T-cell (primary cell): ENCODE results near the gene TRPM3. TPM values are rescaled to one million over a fixed set of nuclear protein-coding genes. Genes with fewer than 3 reads are reported as not detected.

Experiments used
- ATAC-seq, 4 experiments: fragments of 200-7000 bp in 3 of 4; fragments of 150-1000 bp in 1 of 4; cut with Tn5 transposase; replicated peaks in 1 of 4; 1 replicate in 3 of 4; 2 replicates in 1 of 4; pipeline ENCODE4 v1.10.0; 2021; ENCODE audit warnings: moderate library complexity in 3 of 4, mild to moderate bottlenecking in 2 of 4, moderate number of reproducible peaks in 1 of 4
- CTCF ChIA-PET, 2 donors: fragments of 300-600 bp; sonication (Branson Sonifier 250); formaldehyde crosslinking; loops; one replicate each; lab custom pipeline; 2022; ENCODE audit warnings: antibody characterized with exemption in 2 of 2; lab: Charles Lee
- POLR2A ChIA-PET, 2 donors: fragments of 300-600 bp; sonication (Branson Sonifier 250); formaldehyde crosslinking; loops; one replicate each; lab custom pipeline; 2022; ENCODE audit warnings: antibody characterized with exemption in 2 of 2; lab: Charles Lee
- DNase-seq, 35 experiments: peaks; one replicate each; pipeline versions ENCODE4 v3.0.0 to v3.0.0-alpha.2; 2013 to 2023
- H3K27ac ChIP-seq: one replicate; pipeline ENCODE4 v1.5.1; 2013; ENCODE audit warnings: low read length
- H3K27me3 ChIP-seq, 2 experiments: replicated peaks in 1 of 2; 1 replicate in 1 of 2; 2 replicates in 1 of 2; pipeline versions ENCODE4 v1.6.1 to v1.7.0; 2013; ENCODE audit warnings: low read length in 1 of 2, mixed read lengths in 1 of 2; ENCODE audit not compliant: control insufficient read depth in 2 of 2, insufficient read depth in 2 of 2; ENCODE audit errors: extremely low read depth in 1 of 2
- H3K36me3 ChIP-seq, 2 donors: 1 replicate in 1 of 2; 2 replicates in 1 of 2; pipeline versions ENCODE4 v1.6.1 to v1.7.0; 2013; ENCODE audit warnings: low read length in 1 of 2; ENCODE audit not compliant: control insufficient read depth in 2 of 2, insufficient read depth in 1 of 2; ENCODE audit errors: extremely low read depth in 1 of 2
- H3K4me1 ChIP-seq, 2 experiments: 1 replicate in 1 of 2; 2 replicates in 1 of 2; pipeline versions ENCODE4 v1.6.1 to v1.7.0; 2013; ENCODE audit warnings: low read length in 2 of 2, mixed read lengths in 1 of 2; ENCODE audit not compliant: insufficient read depth in 2 of 2, control insufficient read depth in 1 of 2; ENCODE audit errors: extremely low read depth in 1 of 2
- H3K4me3 ChIP-seq, 2 donors: 1 replicate in 1 of 2; 2 replicates in 1 of 2; pipeline versions ENCODE4 v1.5.1 to v1.7.0; 2013; ENCODE audit warnings: mild to moderate bottlenecking in 2 of 2, low read length in 1 of 2, moderate library complexity in 1 of 2; ENCODE audit not compliant: control insufficient read depth in 1 of 2; ENCODE audit errors: extremely low read depth in 1 of 2
- H3K9me3 ChIP-seq: 2 replicates; pipeline ENCODE4 v1.7.0; 2013
- H3K27ac Mint-ChIP-seq, 2 donors: one replicate each; pipeline ENCODE4 v1.8.0; 2020 to 2021; ENCODE audit warnings: mild to moderate bottlenecking in 2 of 2, mixed read lengths in 2 of 2
- H3K27me3 Mint-ChIP-seq, 2 donors: one replicate each; pipeline ENCODE4 v1.8.0; 2021 to 2022; ENCODE audit warnings: mixed read lengths in 2 of 2
- H3K36me3 Mint-ChIP-seq: one replicate; pipeline ENCODE4 v1.8.0; 2021; ENCODE audit warnings: mixed read lengths
- H3K4me1 Mint-ChIP-seq, 3 donors: one replicate each; pipeline ENCODE4 v1.8.0; 2020 to 2022; ENCODE audit warnings: mixed read lengths in 3 of 3, mild to moderate bottlenecking in 1 of 3
- H3K4me3 Mint-ChIP-seq, 3 donors: one replicate each; pipeline ENCODE4 v1.8.0; 2020 to 2022; ENCODE audit warnings: mild to moderate bottlenecking in 3 of 3, mixed read lengths in 3 of 3, moderate library complexity in 3 of 3
- H3K9me3 Mint-ChIP-seq, 3 donors: one replicate each; pipeline ENCODE4 v1.8.0; 2020 to 2022; ENCODE audit warnings: mixed read lengths in 3 of 3
- WGBS: methylation state at CpG from one replicate; pipeline ENCODE4 v1.1.5; 2013; ENCODE audit warnings: missing lambda C conversion rate; ENCODE audit not compliant: insufficient coverage; 5-methylcytosine and 5-hydroxymethylcytosine counted together
- total RNA-seq, 35 experiments: library from RNA in 6 of 35; stranded (reverse) in 6 of 35; fragments of 120-200 nt in 1 of 35; gene quantifications; one replicate each; pipeline versions ENCODE4 v1.2.1 to v1.2.4 and lab custom pipeline; 2013 to 2026

TRPM3 gene
- total RNA-seq, 5 donors from 2014 or later (not counting 1 experiment from before 2014, with no cell fraction given): not detected

DNA sequence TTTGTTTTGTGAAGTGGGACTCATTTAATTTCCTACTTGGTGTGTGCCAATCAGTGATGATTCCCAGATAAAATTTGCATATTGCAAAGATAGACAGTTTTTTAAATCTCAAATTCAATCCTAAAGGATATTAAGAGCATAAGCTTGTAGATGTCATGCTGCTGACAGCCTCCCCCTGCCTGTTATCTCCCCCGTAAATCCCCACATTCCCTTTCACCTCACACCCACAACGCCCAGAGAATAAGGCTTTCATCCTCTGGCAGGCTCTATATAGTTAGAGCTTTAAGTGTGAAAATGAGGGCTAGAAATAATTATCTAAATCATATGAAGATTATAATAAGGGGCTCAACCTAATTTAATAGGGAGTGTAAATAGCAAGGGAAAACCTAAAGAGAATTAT lies 265.0 kb downstream of the TRPM3 start:
- no peak for ATAC-seq
- Histone ChIP-seq H3K27ac (no peak overlapping the region), H3K4me3 (no peak overlapping the region), H3K27me3 (no peaks in the 10 kb centered on the region), H3K4me1 (no peaks in the 10 kb centered on the region), H3K9me3 (no peaks in the 10 kb centered on the region), H3K36me3 (no peaks in the 10 kb centered on the region)
- Mint-ChIP-seq H3K36me3 (no peaks in the 10 kb centered on the region), H3K4me1 (no peaks in the 10 kb centered on the region), H3K27ac (no peak overlapping the region), H3K4me3 (no peak overlapping the region), H3K9me3 (no peaks in the 10 kb centered on the region), H3K27me3 (peaks cover 0 to 10% of the 10 kb centered on the region in 2 donors)
- no CpG with 5 or more reads among the region's 2 CpGs for WGBS
- ChIA-PET CTCF (no interaction called here), POLR2A (no interaction called here)
- no peak for DNase-seq

DNA sequence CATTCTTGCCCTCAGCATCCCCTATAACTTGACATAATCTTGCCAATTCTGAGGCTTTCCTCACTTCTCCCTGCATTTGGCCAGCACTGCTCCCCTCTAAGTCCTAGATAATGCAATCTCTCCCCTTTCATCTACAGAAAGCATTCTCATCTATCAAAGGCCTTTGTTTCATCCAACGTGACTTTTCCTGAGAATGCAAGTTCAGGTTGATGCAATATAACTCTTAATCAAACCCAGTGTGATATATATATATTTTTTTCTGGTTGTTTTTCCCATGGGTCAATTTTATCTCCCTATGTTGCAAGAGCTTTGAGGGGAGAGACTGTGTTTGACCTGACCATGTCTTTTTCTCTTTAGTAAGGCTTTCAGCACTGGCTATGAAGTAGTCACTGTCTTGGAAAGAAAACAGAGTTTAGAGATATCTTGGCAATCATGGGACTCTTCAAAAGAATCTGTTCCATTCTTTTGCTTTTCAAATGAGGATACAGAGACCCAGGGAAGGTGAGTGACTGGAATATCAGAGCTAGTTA lies 268.6 kb downstream of the TRPM3 start:
- Histone ChIP-seq H3K9me3 (no peaks in the 10 kb centered on the region), H3K27me3 (no peaks in the 10 kb centered on the region), H3K4me3 (no peak overlapping the region), H3K36me3 (no peaks in the 10 kb centered on the region), H3K27ac (no peak overlapping the region), H3K4me1 (no peaks in the 10 kb centered on the region)
- no peaks in the 10 kb centered on the region for H3K9me3 Mint-ChIP-seq
- no peaks in the 10 kb centered on the region for H3K36me3 Mint-ChIP-seq
- ATAC-seq (no peak), DNase-seq (no peak)
- no peak overlapping the region for H3K27ac Mint-ChIP-seq
- no peaks in the 10 kb centered on the region for H3K4me1 Mint-ChIP-seq
- ChIA-PET POLR2A (no interaction called here), CTCF (no interaction called here)
- WGBS: no CpG with 5 or more reads among the region's 1 CpG
- no peak overlapping the region for H3K4me3 Mint-ChIP-seq
- peaks cover 0 to 2% of the 10 kb centered on the region in 2 donors for H3K27me3 Mint-ChIP-seq

DNA sequence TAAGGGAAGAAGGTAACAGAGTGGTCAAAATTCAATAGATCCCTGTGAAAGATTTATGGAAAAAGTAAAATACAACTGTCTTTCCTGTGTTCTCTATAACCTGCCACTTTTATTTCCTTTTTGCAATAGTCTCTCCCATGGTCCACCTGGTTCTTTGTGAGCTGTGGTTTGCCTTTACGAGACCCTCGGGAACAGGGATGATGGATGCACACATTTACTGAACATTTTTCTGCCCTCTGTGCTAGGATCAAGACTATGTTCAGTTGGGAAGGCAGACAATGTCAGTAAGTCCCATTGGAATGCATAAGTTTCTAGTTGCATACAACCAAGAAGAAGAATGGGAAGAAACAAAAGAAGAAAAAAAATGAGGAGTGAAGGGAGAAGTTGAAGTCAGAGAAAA lies 281.2 kb downstream of the TRPM3 start:
- Histone ChIP-seq H3K36me3 (no peaks in the 10 kb centered on the region), H3K27ac (no peak overlapping the region), H3K4me1 (no peaks in the 10 kb centered on the region), H3K4me3 (no peak overlapping the region), H3K27me3 (no peaks in the 10 kb centered on the region), H3K9me3 (no peaks in the 10 kb centered on the region)
- no peak for ATAC-seq
- Mint-ChIP-seq H3K4me1 (no peaks in the 10 kb centered on the region), H3K4me3 (no peak overlapping the region), H3K27ac (no peak overlapping the region), H3K36me3 (no peaks in the 10 kb centered on the region), H3K9me3 (no peaks in the 10 kb centered on the region), H3K27me3 (peaks cover 0 to 3% of the 10 kb centered on the region in 2 donors)
- 67% methylated on average over 2 of the region's 2 CpGs for WGBS
- POLR2A ChIA-PET: no interaction called here
- CTCF ChIA-PET: interaction anchor here (0.7 kb wide), 2 partner anchors 10 to 42 kb away, joined by 3 read pairs; no protein-coding TSS in a partner anchor
- no peak for DNase-seq

DNA sequence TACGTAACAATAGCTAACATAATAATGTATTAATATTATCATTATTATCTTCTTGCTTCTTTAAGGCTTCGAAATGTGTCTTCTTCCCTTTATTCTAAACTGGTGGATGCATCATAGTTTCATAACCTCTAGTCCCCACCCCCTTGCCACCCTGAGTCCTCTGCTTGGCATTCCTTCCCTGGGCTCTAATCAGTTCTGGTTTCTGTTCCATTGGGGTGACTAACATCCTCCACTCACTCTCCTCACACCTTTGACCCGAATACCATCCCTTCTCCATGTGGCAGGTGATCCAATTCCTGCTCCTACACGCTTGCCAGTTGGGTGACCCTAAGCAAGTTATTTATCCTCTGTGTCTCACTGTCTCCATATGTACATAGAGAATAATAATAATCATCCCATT lies 286.1 kb downstream of the TRPM3 start:
- peaks cover 2 to 3% of the 10 kb centered on the region in 2 donors for H3K27me3 Mint-ChIP-seq
- DNase-seq: no peak
- no peaks in the 10 kb centered on the region for H3K9me3 Mint-ChIP-seq
- H3K27ac Mint-ChIP-seq: no peak overlapping the region
- no peaks in the 10 kb centered on the region for H3K36me3 Mint-ChIP-seq
- ATAC-seq: no peak
- no peaks in the 10 kb centered on the region for H3K4me1 ChIP-seq
- no peak overlapping the region for H3K27ac ChIP-seq
- POLR2A ChIA-PET: interaction anchor here in 1 of 2 donors (0.6 kb wide), 1 partner anchor 22 kb away, joined by 3 read pairs; no protein-coding TSS in a partner anchor
- CTCF ChIA-PET: no interaction called here
- H3K9me3 ChIP-seq: no peaks in the 10 kb centered on the region
- H3K4me3 Mint-ChIP-seq: no peak overlapping the region
- no peaks in the 10 kb centered on the region for H3K36me3 ChIP-seq
- H3K27me3 ChIP-seq: no peaks in the 10 kb centered on the region
- WGBS: no CpG with 5 or more reads among the region's 4 CpGs
- no peaks in the 10 kb centered on the region for H3K4me1 Mint-ChIP-seq
- no peak overlapping the region for H3K4me3 ChIP-seq

DNA sequence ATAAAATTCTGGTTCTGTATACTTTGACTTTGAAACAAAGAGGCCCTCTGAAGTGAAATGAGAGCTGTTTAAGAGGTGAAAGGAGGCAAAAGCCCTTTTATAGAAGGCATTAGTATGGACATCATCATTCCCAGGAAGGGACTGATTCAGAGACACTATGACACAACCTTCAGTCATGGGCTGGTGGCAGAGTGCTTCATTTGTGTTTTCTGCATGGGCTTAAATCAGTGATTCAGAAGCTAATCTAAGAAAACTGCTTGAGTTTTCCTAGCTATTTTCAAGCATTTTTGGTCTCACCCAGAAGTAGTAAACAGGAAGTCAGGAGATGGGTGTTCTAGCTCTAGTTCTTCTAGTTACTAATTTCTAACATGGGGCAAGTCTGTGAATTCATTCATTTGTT lies 288.9 kb downstream of the TRPM3 start:
- Histone ChIP-seq H3K27ac (no peak overlapping the region), H3K4me3 (no peak overlapping the region), H3K9me3 (no peaks in the 10 kb centered on the region), H3K27me3 (no peaks in the 10 kb centered on the region), H3K36me3 (no peaks in the 10 kb centered on the region), H3K4me1 (no peaks in the 10 kb centered on the region)
- H3K4me1 Mint-ChIP-seq: no peaks in the 10 kb centered on the region
- ChIA-PET CTCF (no interaction called here), POLR2A (no interaction called here)
- no peaks in the 10 kb centered on the region for H3K9me3 Mint-ChIP-seq
- H3K27ac Mint-ChIP-seq: no peak overlapping the region
- no peaks in the 10 kb centered on the region for H3K36me3 Mint-ChIP-seq
- DNase-seq (no peak), ATAC-seq (no peak)
- H3K4me3 Mint-ChIP-seq: no peak overlapping the region
- peaks cover 0 to 3% of the 10 kb centered on the region in 2 donors for H3K27me3 Mint-ChIP-seq

DNA sequence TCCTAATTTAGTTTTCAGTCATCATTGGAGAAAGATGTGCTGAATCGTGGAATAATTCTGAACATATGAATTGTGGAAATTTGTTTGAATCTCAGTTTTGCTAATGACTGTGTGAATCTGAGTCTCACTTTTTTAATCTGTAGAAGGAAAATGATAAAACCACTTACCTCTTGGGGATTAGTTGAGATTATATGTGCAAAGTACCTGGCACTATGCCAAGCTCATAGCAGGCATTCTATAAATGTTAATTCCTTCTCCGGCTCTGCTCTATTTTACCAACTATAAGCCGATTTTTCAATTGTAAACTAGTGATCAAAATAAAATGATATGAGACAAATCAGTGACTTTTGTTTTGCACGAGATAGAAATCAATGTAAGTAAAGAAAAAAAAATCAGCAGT lies 290.8 kb downstream of the TRPM3 start:
- ChIA-PET POLR2A (no interaction called here), CTCF (no interaction called here)
- H3K9me3 ChIP-seq: no peaks in the 10 kb centered on the region
- no peaks in the 10 kb centered on the region for H3K36me3 ChIP-seq
- DNase-seq: no peak
- H3K4me1 Mint-ChIP-seq: no peaks in the 10 kb centered on the region
- no peak overlapping the region for H3K27ac ChIP-seq
- no peaks in the 10 kb centered on the region for H3K4me1 ChIP-seq
- no peaks in the 10 kb centered on the region for H3K9me3 Mint-ChIP-seq
- H3K4me3 ChIP-seq: no peak overlapping the region
- H3K36me3 Mint-ChIP-seq: no peaks in the 10 kb centered on the region
- no peak overlapping the region for H3K27ac Mint-ChIP-seq
- H3K27me3 ChIP-seq: no peaks in the 10 kb centered on the region
- no peak for ATAC-seq
- WGBS: 60% methylated on average over 1 of the region's 4 CpGs
- peaks cover 0 to 7% of the 10 kb centered on the region in 2 donors for H3K27me3 Mint-ChIP-seq
- no peak overlapping the region for H3K4me3 Mint-ChIP-seq
